Glutamatergic neuron (in vitro differentiated cells): ENCODE results near the gene CTDSP1. TPM values are rescaled to one million over a fixed set of nuclear protein-coding genes. Genes with fewer than 3 reads are reported as not detected.

Experiments used
- DNase-seq: peaks from one replicate; pipeline ENCODE4 v3.0.0; 2022
- H3K27ac Mint-ChIP-seq: one replicate; pipeline ENCODE4 v1.8.0; 2020; ENCODE audit warnings: mild to moderate bottlenecking, mixed read lengths, inconsistent platforms; ENCODE audit not compliant: unreplicated experiment
- H3K27me3 Mint-ChIP-seq: one replicate; pipeline ENCODE4 v1.8.0; 2020; ENCODE audit warnings: mild to moderate bottlenecking, moderate library complexity, mixed read lengths, inconsistent platforms; ENCODE audit not compliant: unreplicated experiment
- H3K36me3 Mint-ChIP-seq: one replicate; pipeline ENCODE4 v1.8.0; 2020; ENCODE audit warnings: mild to moderate bottlenecking, mixed read lengths, inconsistent platforms; ENCODE audit not compliant: unreplicated experiment
- H3K4me1 Mint-ChIP-seq: one replicate; pipeline ENCODE4 v1.8.0; 2020; ENCODE audit warnings: mild to moderate bottlenecking, low read depth, mixed read lengths, inconsistent platforms; ENCODE audit not compliant: unreplicated experiment
- H3K4me3 Mint-ChIP-seq: one replicate; pipeline ENCODE4 v1.8.0; 2020; ENCODE audit warnings: mild to moderate bottlenecking, mixed read lengths, inconsistent platforms; ENCODE audit not compliant: unreplicated experiment
- H3K9me3 Mint-ChIP-seq: one replicate; pipeline ENCODE4 v1.8.0; 2020; ENCODE audit warnings: mild to moderate bottlenecking, moderate library complexity, mixed read lengths, inconsistent platforms; ENCODE audit not compliant: unreplicated experiment
- CTCF ChIP-seq: fragments of 200-600 bp; sonication (generic); IDR thresholded peaks from one replicate; pipeline ENCODE4 v1.5.0; 2021; ENCODE audit not compliant: partially characterized antibody, unreplicated experiment
- total RNA-seq: library from RNA; stranded (reverse); fragmentation: NEBNext Ultra II Directional; extraction: Animal tissue kit (Norgen Biotek cat#: 25700); gene quantifications from one replicate; pipeline ENCODE4 v1.2.1, GENCODE V29; 2021; ENCODE audit not compliant: unreplicated experiment

Gene CTDSP1
- total RNA-seq, 1 donor from 2014 or later: 9.7 TPM

GRCh38 chr2:218430721-218431120 is 31.1 kb downstream of the CTDSP1 start:
- Mint-ChIP-seq H3K27ac (no peak overlapping the region), H3K4me1 (no peaks in the 10 kb centered on the region), H3K9me3 (no peaks in the 10 kb centered on the region), H3K27me3 (peaks cover 2% of the 10 kb centered on the region), H3K36me3 (peaks cover 5% of the 10 kb centered on the region), H3K4me3 (no peak overlapping the region)
- DNase-seq: no peak
- no peak for TF ChIP-seq CTCF

- Mint-ChIP-seq H3K4me3 (no peak overlapping the region), H3K27me3 (peaks cover 2% of the 10 kb centered on the region), H3K36me3 (peaks cover 5% of the 10 kb centered on the region), H3K4me1 (no peaks in the 10 kb centered on the region), H3K9me3 (no peaks in the 10 kb centered on the region), H3K27ac (no peak overlapping the region)
- no peak for DNase-seq
- TF ChIP-seq CTCF: no peak
Observed at GRCh38 chr2:218431878-218432277, 32.2 kb downstream of the CTDSP1 start.

GRCh38 chr2:218432676-218433365 is 33.2 kb downstream of the CTDSP1 start:
- Mint-ChIP-seq H3K27ac (no peak overlapping the region), H3K9me3 (no peaks in the 10 kb centered on the region), H3K4me1 (no peaks in the 10 kb centered on the region), H3K27me3 (peaks cover under 1% of the 10 kb centered on the region), H3K4me3 (no peak overlapping the region), H3K36me3 (peaks cover 5% of the 10 kb centered on the region)
- DNase-seq: no peak
- TF ChIP-seq CTCF: no peak

- DNase-seq: no peak
- Mint-ChIP-seq H3K4me1 (no peaks in the 10 kb centered on the region), H3K27ac (no peak overlapping the region), H3K4me3 (no peak overlapping the region), H3K27me3 (no peaks in the 10 kb centered on the region), H3K9me3 (peaks cover 2% of the 10 kb centered on the region), H3K36me3 (peaks cover 5% of the 10 kb centered on the region)
- TF ChIP-seq CTCF: no peak
Observed at GRCh38 chr2:218434456-218434855, 34.8 kb downstream of the CTDSP1 start.
